ENCODE measurements around the gene ESPNL.

DNA sequence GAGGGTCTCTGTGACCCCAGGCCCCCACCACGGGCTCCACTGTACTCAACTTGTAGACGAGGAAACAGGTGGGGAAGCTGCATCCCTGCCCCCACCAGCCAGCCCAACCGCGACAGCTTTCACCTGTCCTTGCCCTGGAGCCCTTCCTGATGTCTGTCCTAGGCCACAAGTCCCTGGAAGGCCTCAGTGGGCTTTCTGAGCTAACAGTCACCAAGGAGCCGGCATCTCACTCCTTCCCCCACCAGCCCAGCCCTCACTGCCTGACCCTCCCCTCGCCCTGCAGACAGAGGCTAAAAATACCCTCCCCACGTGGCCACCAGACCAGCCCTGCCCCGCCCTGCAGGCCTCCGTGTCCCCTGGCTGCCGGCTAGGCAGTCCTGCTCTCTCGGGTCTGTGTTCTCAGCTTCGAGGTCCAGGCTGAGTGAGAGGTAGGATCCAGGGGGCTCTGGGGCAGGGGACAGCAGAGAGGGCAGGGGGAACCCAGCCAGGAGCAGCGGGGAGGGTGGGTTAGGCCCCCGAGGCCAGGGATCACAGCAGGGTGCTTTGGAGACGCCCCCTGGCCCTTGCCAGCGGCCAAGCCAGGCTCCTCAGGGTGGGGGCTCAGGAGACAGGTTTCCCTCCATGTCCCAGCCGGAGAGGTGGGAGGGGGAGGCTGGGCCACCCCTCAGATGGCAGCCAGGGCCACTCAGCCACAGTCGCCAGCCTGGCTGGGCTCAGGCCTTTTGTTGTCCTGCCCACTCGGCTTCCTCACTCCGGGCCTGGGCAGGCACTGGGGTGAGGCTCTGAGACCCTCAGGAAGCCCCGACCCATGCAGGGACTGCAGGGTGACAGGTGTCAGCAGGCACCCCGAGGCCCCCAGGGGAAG is 38.4 kb downstream of the ESPNL start, which contains the start of gene KLHL30:
- TF ChIP-seq, protein P1, sequence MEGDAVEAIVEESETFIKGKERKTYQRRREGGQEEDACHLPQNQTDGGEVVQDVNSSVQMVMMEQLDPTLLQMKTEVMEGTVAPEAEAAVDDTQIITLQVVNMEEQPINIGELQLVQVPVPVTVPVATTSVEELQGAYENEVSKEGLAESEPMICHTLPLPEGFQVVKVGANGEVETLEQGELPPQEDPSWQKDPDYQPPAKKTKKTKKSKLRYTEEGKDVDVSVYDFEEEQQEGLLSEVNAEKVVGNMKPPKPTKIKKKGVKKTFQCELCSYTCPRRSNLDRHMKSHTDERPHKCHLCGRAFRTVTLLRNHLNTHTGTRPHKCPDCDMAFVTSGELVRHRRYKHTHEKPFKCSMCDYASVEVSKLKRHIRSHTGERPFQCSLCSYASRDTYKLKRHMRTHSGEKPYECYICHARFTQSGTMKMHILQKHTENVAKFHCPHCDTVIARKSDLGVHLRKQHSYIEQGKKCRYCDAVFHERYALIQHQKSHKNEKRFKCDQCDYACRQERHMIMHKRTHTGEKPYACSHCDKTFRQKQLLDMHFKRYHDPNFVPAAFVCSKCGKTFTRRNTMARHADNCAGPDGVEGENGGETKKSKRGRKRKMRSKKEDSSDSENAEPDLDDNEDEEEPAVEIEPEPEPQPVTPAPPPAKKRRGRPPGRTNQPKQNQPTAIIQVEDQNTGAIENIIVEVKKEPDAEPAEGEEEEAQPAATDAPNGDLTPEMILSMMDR (conservative IDR thresholded peaks at IDR 0.05), result no peak
- no peak for TF ChIP-seq ZFX (IDR thresholded peaks at IDR 0.05)
